ENCODE results near the gene TXNL4A.

TXNL4A gene

GRCh38 chr18:79951545-79952455 is 36.6 kb downstream of the TXNL4A start, which contains the start of gene SLC66A2:
Gene SLC66A2 (minus strand): TSS chr18:79951653. CDS start chr18:79950926, 727 bp downstream.
- ChIA-PET CTCF (interaction anchor here (0.6 to 1.3 kb wide), 3 partner anchors 10 to 33 kb away, joined by 3 to 5 read pairs (median 3); no protein-coding TSS in a partner anchor), POLR2A (no interaction called here)
- DNase-seq (ENCODE audit: extremely low spot score): peak; percentile 95
- no peak for TF ChIP-seq CTCF (IDR thresholded peaks at IDR 0.05; ENCODE audit: control extremely low read depth, extremely low read depth, low read depth, missing control alignments)

GRCh38 chr18:79950515-79951341 is 37.6 kb downstream of the TXNL4A start:
- no peak for DNase-seq (ENCODE audit: extremely low spot score)
- ChIA-PET CTCF (interaction anchor here (1.2 kb wide), 1 partner anchor 9 kb away, joined by 4 read pairs; no protein-coding TSS in a partner anchor), POLR2A (no interaction called here)
- TF ChIP-seq CTCF (IDR thresholded peaks at IDR 0.05; ENCODE audit: control extremely low read depth, extremely low read depth, low read depth, missing control alignments): no peak

GRCh38 chr18:79949697-79950487 is 38.5 kb downstream of the TXNL4A start:
- ChIA-PET POLR2A (interaction anchor here (0.6 kb wide), 1 partner anchor 482 kb away, joined by 3 read pairs; no protein-coding TSS in a partner anchor), CTCF (interaction anchor here (1.2 kb wide), 1 partner anchor 10 kb away, joined by 4 read pairs; no protein-coding TSS in a partner anchor)
- TF ChIP-seq CTCF (IDR thresholded peaks at IDR 0.05; ENCODE audit: control extremely low read depth, extremely low read depth, low read depth, missing control alignments): no peak
- DNase-seq (ENCODE audit: extremely low spot score): no peak

- POLR2A ChIA-PET: no interaction called here
- CTCF ChIA-PET: interaction anchor here (1.5 kb wide), 1 partner anchor 193 kb away, joined by 3 read pairs; no protein-coding TSS in a partner anchor
- TF ChIP-seq CTCF (IDR thresholded peaks at IDR 0.05; ENCODE audit: control extremely low read depth, extremely low read depth, low read depth, missing control alignments): no peak
- no peak for DNase-seq (ENCODE audit: extremely low spot score)
These were observed 39.5 kb downstream of the TXNL4A start for GRCh38 chr18:79948719-79949411.

GRCh38 chr18:79947881-79948610 is 40.3 kb downstream of the TXNL4A start:
- DNase-seq (ENCODE audit: extremely low spot score): no peak
- CTCF ChIA-PET: interaction anchor here (0.9 to 3.0 kb wide), 4 partner anchors 11 to 192 kb away, joined by 3 to 11 read pairs (median 6); no protein-coding TSS in a partner anchor
- no peak for TF ChIP-seq CTCF (IDR thresholded peaks at IDR 0.05; ENCODE audit: control extremely low read depth, extremely low read depth, low read depth, missing control alignments)
- POLR2A ChIA-PET: no interaction called here
